ENCODE measurements around the gene KDM2A.

The KDM2A gene

DNA sequence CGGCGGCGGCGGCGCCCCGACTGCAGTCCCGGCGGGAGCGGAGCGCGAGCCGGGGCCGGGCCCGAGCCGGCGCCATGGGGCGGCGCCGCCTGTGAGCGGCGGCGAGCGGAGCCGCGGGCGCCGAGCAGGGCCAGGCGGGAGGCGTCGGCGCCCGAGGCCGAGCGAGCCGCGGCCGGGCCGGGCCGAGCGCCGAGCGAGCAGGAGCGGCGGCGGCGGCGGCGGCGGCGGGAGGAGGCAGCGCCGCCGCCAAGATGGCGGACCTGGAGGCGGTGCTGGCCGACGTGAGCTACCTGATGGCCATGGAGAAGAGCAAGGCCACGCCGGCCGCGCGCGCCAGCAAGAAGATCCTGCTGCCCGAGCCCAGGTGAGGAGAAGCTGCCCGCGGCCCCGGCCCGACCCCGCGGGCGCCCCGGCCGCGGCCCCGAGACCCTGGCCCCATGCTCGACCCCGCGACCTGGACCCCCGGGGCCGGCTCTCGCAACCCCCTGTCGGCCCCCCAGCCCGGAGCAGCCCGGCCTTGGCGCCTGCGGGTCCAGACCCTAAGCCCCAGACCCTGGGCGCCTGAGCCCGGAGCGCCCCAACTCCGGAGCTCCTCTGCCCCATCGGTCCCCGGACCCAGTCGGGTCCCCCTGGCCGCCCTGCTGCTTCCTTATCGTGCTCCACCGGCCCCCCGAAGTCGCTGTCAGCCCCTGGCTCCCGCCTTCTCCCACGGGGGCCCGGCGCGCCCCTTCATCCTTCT, 147.6 kb downstream of the KDM2A start, which contains the start of gene GRK2:
GRK2 (plus strand) TSS at position 25 of the 739 bp plus-strand sequence; CDS start at position 252, 227 bp downstream.
- H3K4me3 ChIP-seq (ENCODE audit: low read depth, low read length): peak within 1 kb of the TSS; percentile 66
- TF ChIP-seq, protein P1, sequence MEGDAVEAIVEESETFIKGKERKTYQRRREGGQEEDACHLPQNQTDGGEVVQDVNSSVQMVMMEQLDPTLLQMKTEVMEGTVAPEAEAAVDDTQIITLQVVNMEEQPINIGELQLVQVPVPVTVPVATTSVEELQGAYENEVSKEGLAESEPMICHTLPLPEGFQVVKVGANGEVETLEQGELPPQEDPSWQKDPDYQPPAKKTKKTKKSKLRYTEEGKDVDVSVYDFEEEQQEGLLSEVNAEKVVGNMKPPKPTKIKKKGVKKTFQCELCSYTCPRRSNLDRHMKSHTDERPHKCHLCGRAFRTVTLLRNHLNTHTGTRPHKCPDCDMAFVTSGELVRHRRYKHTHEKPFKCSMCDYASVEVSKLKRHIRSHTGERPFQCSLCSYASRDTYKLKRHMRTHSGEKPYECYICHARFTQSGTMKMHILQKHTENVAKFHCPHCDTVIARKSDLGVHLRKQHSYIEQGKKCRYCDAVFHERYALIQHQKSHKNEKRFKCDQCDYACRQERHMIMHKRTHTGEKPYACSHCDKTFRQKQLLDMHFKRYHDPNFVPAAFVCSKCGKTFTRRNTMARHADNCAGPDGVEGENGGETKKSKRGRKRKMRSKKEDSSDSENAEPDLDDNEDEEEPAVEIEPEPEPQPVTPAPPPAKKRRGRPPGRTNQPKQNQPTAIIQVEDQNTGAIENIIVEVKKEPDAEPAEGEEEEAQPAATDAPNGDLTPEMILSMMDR (IDR thresholded peaks at IDR 0.05; ENCODE audit: borderline replicate concordance, insufficient read depth, low read depth, low read length): no peak

DNA sequence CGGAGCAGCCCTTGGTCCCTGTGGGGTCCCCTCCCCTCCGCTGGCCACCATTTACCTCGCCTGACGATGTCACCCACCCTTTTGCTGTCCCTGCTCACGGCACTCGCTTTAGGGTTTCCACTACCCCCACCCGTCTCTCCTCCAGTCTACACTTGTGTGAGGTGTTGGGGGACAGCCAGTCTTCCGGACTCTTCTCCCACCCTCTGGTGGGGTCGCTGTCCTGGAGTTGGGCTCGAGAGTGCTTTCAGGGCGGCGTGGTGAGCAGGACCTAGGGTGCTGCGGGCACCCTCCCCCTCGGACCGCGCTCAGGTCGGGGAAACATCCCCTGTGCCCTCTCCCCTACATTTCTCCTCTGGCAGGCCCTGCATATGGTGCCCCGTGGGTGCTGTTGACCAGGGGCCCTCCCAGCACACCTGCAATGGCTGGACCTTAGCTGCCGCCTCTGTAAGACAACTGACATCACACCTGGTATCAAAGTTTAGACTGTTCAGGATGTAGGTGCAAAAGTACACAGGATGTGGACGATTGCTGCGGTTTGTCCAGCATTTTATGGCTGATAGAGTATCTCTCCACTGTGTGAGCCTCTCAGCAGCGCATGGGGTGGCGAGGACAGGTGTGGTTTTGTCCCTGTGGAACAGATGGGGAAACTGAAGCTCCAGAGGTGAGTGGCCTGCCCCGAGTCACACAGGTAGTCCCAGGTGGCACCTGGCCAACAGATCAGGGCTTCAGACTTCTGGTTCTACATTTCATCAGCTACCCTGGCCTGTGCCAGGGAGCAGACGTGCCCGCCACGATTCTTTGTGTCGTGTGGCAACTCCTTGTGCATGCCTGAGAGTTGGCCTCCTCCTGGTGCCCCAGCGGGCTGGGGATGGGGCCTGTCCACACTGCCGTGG, 148.4 kb downstream of the KDM2A start:
- H3K4me3 ChIP-seq (ENCODE audit: low read depth, low read length): peak overlapping the region; percentile 66
- TF ChIP-seq, protein P1 (IDR thresholded peaks at IDR 0.05; ENCODE audit: borderline replicate concordance, insufficient read depth, low read depth, low read length): no peak

DNA sequence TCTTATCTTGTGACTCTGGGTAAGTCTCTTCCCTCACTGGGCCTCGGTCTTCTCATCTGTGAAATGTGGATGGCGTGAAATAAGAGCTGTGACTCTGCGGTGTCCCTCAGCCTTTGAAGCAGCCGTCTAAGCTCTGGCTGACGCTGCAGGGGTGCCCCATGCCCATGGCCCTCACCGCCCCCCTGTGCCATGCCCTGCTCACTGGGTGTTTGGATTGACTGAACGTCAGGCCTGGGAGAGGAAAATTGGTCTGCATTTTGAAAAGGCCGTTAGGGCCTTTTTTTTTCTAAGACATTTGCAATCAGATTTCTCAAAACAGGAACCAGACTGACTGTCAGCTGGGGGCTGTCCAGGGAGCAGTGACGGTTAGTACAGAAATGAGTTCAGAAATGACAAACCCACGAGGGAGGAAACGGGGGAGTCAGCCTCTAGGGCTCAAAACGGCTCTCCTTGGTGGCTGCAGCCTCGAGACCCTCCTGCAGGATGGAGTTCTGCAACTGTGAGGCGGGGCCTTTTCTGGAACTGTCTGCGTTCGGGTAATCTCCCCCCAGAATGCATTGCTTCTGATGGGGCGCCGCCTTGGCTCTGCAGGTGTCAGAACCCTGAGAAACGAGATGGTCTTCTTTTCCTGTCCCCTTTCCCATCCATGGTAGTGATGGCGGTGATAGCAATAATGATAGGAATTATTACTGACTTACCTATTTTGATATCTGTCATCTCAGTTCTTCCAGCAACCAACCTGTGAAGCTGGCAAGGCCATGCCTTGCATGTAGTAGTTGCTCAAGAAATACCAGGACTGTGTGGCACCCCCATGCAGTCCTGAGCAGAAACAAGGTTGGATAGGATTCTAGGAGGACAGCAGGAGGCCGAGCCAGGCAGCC, 149.3 kb downstream of the KDM2A start:
- TF ChIP-seq, protein P1 (IDR thresholded peaks at IDR 0.05; ENCODE audit: borderline replicate concordance, insufficient read depth, low read depth, low read length): no peak

DNA sequence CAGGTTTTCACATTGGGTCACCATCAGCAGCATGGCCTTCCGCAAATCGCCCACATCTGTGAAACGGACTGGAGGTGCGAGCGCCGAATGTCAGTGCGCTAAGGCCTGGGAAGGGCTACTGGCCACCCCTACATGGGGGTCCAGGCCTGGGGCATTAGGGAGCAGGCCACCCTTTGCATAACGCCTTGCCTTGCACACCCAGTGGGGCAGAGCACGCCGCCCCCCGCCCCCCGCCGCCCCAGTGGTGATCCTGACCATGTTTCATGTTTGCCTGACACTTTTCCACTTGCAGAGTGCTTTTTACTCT, 149.9 kb downstream of the KDM2A start:
- TF ChIP-seq, protein P1 (IDR thresholded peaks at IDR 0.05; ENCODE audit: borderline replicate concordance, insufficient read depth, low read depth, low read length): no peak
- peak overlapping the region; percentile 53 for H3K4me3 ChIP-seq (ENCODE audit: low read depth, low read length)

More for the DNA sequence above, 149.3 kb downstream of the KDM2A start:
- peak overlapping the region; percentile 66 for H3K4me3 ChIP-seq (ENCODE audit: low read depth, low read length)

DNA sequence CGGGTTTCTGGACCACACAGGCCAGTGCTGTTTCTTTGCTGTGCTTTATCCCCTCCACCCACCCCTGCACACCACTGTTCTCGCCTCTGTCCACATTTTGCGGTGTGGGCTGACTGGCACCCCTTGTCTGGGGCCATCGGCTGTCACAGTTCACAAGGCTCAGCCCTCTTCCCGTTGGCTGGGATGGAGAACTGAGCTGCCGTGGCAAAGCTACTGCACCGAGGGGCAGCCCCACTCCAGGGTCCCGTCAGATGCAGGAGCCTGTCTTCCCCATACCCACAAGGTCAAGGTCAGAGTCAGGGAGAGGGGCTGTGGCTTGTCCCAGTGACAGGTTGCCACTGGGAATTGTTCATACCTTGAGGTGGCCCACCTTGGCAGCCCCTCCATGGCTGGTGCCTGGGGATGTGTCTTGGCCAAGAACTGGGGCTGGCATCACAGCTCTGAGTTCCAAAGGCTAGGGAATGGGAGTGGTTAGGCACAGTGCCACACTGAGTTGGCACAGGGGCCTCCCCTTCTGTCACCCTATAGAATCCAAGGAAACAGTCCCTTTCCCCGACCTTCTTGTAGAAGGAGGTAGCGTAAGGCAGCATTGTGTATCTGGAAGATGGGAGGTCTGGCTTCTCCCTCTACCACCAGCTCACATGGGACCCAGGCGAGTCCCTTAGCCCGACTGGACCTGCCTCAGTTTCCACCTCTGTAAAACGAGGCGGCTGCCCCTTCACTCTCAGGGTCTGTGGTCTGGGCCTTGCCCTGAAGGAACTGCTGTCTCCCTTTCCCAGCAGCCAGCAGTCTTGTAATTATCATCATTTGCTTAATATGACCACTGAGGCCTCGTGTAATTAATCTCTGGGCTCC, 150.6 kb downstream of the KDM2A start:
- TF ChIP-seq, protein P1 (IDR thresholded peaks at IDR 0.05; ENCODE audit: borderline replicate concordance, insufficient read depth, low read depth, low read length): no peak
- peak overlapping the region; percentile 53 for H3K4me3 ChIP-seq (ENCODE audit: low read depth, low read length)

All from GM12875 (cell line).